Smooth muscle cell (in vitro differentiated cells): ENCODE results near the gene ELMO3. TPM values are rescaled to one million over a fixed set of nuclear protein-coding genes. Genes with fewer than 3 reads are reported as not detected.
A peak's percentile ranks its signal among the peaks of the same experiment; 100 is the strongest.

Experiments
- DNase-seq: peaks from one replicate; lab custom pipeline; 2025; ENCODE audit not compliant: unreplicated experiment; lab: John Stamatoyannopoulos, UW
- H2AFZ ChIP-seq: fragments of 200-600 bp; sonication (generic); 2 replicates; pipeline ENCODE4 v1.6.0; 2016; ENCODE audit warnings: antibody characterized with exemption, low read depth, mild to moderate bottlenecking
- H3F3A ChIP-seq: fragments of 200-600 bp; sonication (generic); 2 replicates; pipeline ENCODE4 v1.6.0; 2017; ENCODE audit warnings: antibody characterized with exemption, low read depth
- H3K27ac ChIP-seq: fragments of 200-600 bp; sonication (generic); 2 replicates; pipeline ENCODE4 v1.5.1; 2016; ENCODE audit warnings: low read depth, mild to moderate bottlenecking
- H3K27me3 ChIP-seq: fragments of 200-600 bp; sonication (generic); 2 replicates; pipeline ENCODE4 v1.6.1; 2016; ENCODE audit warnings: low read depth, mild to moderate bottlenecking
- H3K36me3 ChIP-seq: fragments of 200-600 bp; sonication (generic); 2 replicates; pipeline ENCODE4 v1.5.1; 2016; ENCODE audit warnings: low read depth
- H3K4me1 ChIP-seq: fragments of 200-600 bp; sonication (generic); 2 replicates; pipeline ENCODE4 v1.5.1; 2016; ENCODE audit warnings: low read depth
- H3K4me2 ChIP-seq: fragments of 200-600 bp; sonication (generic); 2 replicates; pipeline ENCODE4 v1.6.0; 2016; ENCODE audit warnings: mild to moderate bottlenecking
- H3K4me3 ChIP-seq: fragments of 200-600 bp; sonication (generic); 2 replicates; pipeline ENCODE4 v1.5.1; 2016; ENCODE audit warnings: mild to moderate bottlenecking
- H3K79me2 ChIP-seq: fragments of 200-600 bp; sonication (generic); 2 replicates; pipeline ENCODE4 v1.6.0; 2016; ENCODE audit warnings: low read depth, mild to moderate bottlenecking
- H3K9ac ChIP-seq: fragments of 200-600 bp; sonication (generic); 2 replicates; pipeline ENCODE4 v1.6.0; 2016; ENCODE audit warnings: low read depth
- H3K9me3 ChIP-seq: fragments of 200-600 bp; sonication (generic); replicated peaks from 2 replicates; pipeline ENCODE4 v1.5.1; 2016; ENCODE audit warnings: low read depth
- H4K20me1 ChIP-seq: fragments of 200-600 bp; sonication (generic); 2 replicates; pipeline ENCODE4 v1.6.0; 2016; ENCODE audit warnings: low read depth
- WGBS: methylation state at CpG from one replicate; pipeline ENCODE4 v1.1.7; 2016; ENCODE audit warnings: low lambda C conversion rate; 5-methylcytosine and 5-hydroxymethylcytosine counted together
- polyA plus RNA-seq: library from polyadenylated mRNA; unstranded; fragments of >200 nt; fragmentation: Nextera tagmentation; extraction: Ambion mirVana; gene quantifications from 2 replicates; pipeline ENCODE4 v1.2.1, GENCODE V29; 2016
- total RNA-seq: library from RNA; depleted of rRNA; stranded (reverse); fragments of >200 nt; gene quantifications from 2 replicates; pipeline ENCODE4 v1.2.3, GENCODE V29; 2014
- TF ChIP-seq, protein P1 (sequence below): fragments of 200-600 bp; sonication (generic); IDR thresholded peaks from 2 replicates; pipeline ENCODE4 v1.5.1; 2017; ENCODE audit warnings: borderline replicate concordance, mild to moderate bottlenecking, antibody characterized with exemption; ENCODE audit not compliant: insufficient read depth, poor library complexity, severe bottlenecking

Gene ELMO3
- total and polyA plus RNA-seq, 2 experiments from 2014 or later: 2.2 to 6.7 TPM

DNA sequence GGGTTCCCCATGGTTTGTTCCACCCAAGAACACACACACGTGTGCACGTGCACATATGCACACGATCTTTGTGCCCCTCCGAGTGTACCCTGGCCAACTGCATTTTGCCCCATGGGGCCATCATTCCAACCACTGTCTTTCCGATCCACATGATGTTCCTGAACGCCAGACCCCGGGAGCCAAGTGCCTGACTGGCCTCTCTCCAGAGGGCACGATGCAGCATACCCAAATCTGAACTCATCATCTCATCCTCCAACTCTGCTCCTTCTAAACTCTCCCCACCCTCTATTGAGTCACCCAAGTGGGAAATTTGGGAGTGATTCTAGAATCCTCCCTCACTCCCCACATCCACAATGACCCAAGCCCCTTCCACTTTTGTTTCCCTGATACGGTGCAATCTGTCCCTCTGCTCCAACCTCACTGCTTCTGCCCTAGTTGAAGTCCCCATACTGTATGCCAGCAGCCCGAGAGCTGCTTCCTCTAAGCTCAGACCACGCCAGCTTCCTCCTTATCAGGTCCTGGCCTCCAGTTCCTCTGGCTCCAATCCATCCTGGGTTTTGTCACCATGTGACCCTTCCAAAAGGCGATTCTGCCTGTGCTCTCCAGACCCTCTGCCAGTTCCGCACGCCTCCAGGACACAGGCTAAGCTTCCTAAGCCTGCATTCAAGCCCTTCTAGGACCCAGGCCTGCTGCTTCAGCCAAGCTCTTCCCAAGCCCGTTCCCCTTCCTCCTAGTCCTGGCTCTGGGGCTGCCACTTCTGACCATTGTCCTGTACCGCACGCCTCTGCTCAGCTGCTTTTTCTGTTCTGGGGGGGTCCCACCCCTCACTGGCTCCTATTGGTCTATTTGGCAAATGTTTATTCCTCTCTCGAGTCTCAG, 17.9 kb downstream of the ELMO3 start:
- no peaks in the 10 kb centered on the region for H3K9me3 ChIP-seq
- H3K4me3 ChIP-seq: no peak overlapping the region
- H3K27ac ChIP-seq: no peak overlapping the region
- no peak overlapping the region for H3K9ac ChIP-seq
- no peak overlapping the region for H3K4me2 ChIP-seq
- H2AFZ ChIP-seq: no peak overlapping the region
- TF ChIP-seq, protein P1, sequence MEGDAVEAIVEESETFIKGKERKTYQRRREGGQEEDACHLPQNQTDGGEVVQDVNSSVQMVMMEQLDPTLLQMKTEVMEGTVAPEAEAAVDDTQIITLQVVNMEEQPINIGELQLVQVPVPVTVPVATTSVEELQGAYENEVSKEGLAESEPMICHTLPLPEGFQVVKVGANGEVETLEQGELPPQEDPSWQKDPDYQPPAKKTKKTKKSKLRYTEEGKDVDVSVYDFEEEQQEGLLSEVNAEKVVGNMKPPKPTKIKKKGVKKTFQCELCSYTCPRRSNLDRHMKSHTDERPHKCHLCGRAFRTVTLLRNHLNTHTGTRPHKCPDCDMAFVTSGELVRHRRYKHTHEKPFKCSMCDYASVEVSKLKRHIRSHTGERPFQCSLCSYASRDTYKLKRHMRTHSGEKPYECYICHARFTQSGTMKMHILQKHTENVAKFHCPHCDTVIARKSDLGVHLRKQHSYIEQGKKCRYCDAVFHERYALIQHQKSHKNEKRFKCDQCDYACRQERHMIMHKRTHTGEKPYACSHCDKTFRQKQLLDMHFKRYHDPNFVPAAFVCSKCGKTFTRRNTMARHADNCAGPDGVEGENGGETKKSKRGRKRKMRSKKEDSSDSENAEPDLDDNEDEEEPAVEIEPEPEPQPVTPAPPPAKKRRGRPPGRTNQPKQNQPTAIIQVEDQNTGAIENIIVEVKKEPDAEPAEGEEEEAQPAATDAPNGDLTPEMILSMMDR: no peak
- no peaks in the 10 kb centered on the region for H3K79me2 ChIP-seq
- H4K20me1 ChIP-seq: no peaks in the 10 kb centered on the region
- no peaks in the 10 kb centered on the region for H3K36me3 ChIP-seq
- no peaks in the 10 kb centered on the region for H3K27me3 ChIP-seq
- no peak for DNase-seq
- WGBS: 67% methylated on average over 18 of the region's 18 CpGs
- no peaks in the 10 kb centered on the region for H3F3A ChIP-seq
- no peaks in the 10 kb centered on the region for H3K4me1 ChIP-seq

DNA sequence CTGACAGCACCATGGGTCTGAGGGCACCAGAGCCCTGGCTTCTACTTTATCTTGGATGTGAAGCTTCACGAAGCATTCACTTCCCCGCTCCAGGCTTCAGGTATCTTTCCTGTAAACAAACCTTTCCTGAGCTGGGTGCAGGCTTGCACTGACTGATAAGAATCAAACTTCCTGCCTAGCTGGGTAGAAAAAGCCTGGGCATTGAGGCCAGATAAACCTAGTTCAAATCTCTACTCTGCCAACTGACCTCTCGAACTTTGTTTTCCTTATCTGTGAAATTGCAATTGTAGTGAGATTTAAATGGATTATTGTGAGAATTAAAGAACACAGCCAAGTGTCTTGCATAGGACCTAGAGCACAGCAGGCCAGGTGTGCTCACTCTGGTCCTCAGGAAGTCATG, 25.1 kb downstream of the ELMO3 start:
- Histone ChIP-seq H4K20me1 (no peaks in the 10 kb centered on the region), H3K27ac (no peak overlapping the region), H2AFZ (no peak overlapping the region), H3K4me3 (no peak overlapping the region), H3K27me3 (no peaks in the 10 kb centered on the region), H3K36me3 (no peaks in the 10 kb centered on the region), H3K4me2 (no peak overlapping the region), H3F3A (no peaks in the 10 kb centered on the region), H3K9ac (no peak overlapping the region), H3K4me1 (peaks cover 10% of the 10 kb centered on the region), H3K9me3 (no peaks in the 10 kb centered on the region), H3K79me2 (peaks cover 20% of the 10 kb centered on the region)
- WGBS: 73% methylated on average over 3 of the region's 3 CpGs
- TF ChIP-seq, protein P1: no peak
- DNase-seq: no peak

DNA sequence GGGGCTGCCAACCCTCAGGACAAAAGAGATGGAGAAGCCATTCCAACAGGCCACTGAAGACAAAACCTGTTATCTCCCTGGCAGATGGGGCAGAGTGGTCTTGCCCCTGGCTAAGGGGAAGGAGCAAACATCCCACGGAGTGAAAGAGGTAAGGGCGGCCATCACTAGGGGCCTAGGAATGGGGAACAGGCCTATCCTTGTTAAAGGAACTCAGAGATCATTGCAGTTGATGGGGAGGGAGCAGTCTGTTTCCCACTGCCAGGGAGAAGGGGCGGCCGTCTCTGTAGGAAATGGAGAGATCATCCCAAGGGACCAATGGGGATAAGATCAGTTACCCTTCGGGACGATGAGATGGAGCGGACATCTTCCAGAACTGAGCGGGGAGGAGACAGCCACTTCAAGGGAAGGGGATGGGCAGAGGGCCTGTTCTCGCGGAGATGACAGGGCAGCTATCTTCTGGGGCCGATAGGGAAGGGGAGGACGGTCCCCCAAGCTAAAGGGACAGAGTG, 27.4 kb downstream of the ELMO3 start:
- H3K9me3 ChIP-seq: no peaks in the 10 kb centered on the region
- peaks cover 10% of the 10 kb centered on the region for H3K4me1 ChIP-seq
- H3F3A ChIP-seq: no peaks in the 10 kb centered on the region
- peak overlapping the region; percentile 63 for H3K9ac ChIP-seq
- no peaks in the 10 kb centered on the region for H3K36me3 ChIP-seq
- peak overlapping the region; percentile 97 for H3K4me2 ChIP-seq
- H3K27ac ChIP-seq: no peak overlapping the region
- H4K20me1 ChIP-seq: no peaks in the 10 kb centered on the region
- DNase-seq: no peak
- TF ChIP-seq, protein P1: no peak
- H3K27me3 ChIP-seq: no peaks in the 10 kb centered on the region
- peak overlapping the region; percentile 78 for H2AFZ ChIP-seq
- H3K79me2 ChIP-seq: peaks cover 21% of the 10 kb centered on the region
- peak overlapping the region; percentile 80 for H3K4me3 ChIP-seq
- WGBS: 13% methylated on average over 12 of the region's 12 CpGs
